ENCODE data around the gene TRIM9.

DNA sequence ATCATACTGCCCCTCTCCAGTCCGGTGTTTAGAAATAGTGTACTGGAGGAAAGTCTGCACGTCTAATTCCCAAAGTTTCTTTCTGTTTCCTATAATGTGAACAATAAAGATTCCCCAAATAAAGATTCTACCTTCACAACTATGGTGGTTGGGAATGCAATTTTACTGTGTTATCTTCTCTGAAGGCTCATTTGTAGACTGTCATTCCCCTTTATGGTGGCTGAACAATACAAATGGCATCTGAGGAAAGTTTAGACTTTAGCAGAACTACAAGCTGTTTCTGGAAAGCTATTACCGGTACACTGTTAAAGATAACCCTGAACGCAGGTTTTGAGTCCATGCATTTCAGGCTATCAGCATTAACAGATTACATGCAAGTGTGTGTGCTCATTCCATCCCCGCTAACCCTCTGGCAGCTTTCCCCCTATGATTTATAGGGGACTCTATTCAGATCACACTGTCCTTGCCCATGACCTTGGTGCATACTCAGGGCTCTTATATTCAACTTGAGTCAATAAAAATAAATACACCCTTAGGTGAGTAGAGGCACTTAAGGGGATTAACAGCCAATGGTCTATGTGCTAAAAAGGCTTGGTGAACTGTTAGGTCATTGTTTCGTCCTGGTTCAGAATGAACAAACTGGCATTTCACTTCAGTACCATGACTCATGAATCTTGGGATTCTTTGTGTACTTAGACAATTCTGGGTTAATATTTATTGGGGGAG, 89.9 kb downstream of the TRIM9 start:
- TF ChIP-seq, protein P1, sequence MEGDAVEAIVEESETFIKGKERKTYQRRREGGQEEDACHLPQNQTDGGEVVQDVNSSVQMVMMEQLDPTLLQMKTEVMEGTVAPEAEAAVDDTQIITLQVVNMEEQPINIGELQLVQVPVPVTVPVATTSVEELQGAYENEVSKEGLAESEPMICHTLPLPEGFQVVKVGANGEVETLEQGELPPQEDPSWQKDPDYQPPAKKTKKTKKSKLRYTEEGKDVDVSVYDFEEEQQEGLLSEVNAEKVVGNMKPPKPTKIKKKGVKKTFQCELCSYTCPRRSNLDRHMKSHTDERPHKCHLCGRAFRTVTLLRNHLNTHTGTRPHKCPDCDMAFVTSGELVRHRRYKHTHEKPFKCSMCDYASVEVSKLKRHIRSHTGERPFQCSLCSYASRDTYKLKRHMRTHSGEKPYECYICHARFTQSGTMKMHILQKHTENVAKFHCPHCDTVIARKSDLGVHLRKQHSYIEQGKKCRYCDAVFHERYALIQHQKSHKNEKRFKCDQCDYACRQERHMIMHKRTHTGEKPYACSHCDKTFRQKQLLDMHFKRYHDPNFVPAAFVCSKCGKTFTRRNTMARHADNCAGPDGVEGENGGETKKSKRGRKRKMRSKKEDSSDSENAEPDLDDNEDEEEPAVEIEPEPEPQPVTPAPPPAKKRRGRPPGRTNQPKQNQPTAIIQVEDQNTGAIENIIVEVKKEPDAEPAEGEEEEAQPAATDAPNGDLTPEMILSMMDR (IDR thresholded peaks at IDR 0.05), result no peak
- no peak for TF ChIP-seq POLR2A (IDR thresholded peaks at IDR 0.05)
